Measurements from ENCODE around the gene RNF144B. TPM values are rescaled to one million over a fixed set of nuclear protein-coding genes. Genes with fewer than 3 reads are reported as not detected.
"Not testable (repeated sequence)": the region's sequence is repeated elsewhere in the genome, so short reads cannot be mapped to it uniquely, and the experiment has no call there.

Gene RNF144B
- total RNA-seq, 1 experiment from 2014 or later = 30.7 TPM

GRCh38 chr6:18397701-18398100 is 10.6 kb downstream of the RNF144B start:
- no peak for DNase-seq (ENCODE audit: low read depth)
- in situ Hi-C loops (cut with HindIII; ENCODE audit: low pct_unique_long_range_greater_than_20kb, low sequenced_read_pairs) = loop anchor here (25.0 kb wide), 1 partner anchor 90 kb away; no protein-coding TSS in a partner anchor

GRCh38 chr6:18398225-18398624 is 11.1 kb downstream of the RNF144B start:
- DNase-seq (ENCODE audit: low read depth) = not testable (repeated sequence)
- in situ Hi-C loops (cut with HindIII; ENCODE audit: low pct_unique_long_range_greater_than_20kb, low sequenced_read_pairs) = loop anchor here (25.0 kb wide), 1 partner anchor 89 kb away; no protein-coding TSS in a partner anchor

- no peak for DNase-seq (ENCODE audit: low read depth)
- in situ Hi-C loops (cut with HindIII; ENCODE audit: low pct_unique_long_range_greater_than_20kb, low sequenced_read_pairs) = no loop called here
Measured at GRCh38 chr6:18400831-18401446, 13.8 kb downstream of the RNF144B start.

- in situ Hi-C loops (cut with HindIII; ENCODE audit: low pct_unique_long_range_greater_than_20kb, low sequenced_read_pairs); DNase-seq (ENCODE audit: low read depth): not testable (repeated sequence)
Measured at GRCh38 chr6:18404965-18405364, 17.8 kb downstream of the RNF144B start.

GRCh38 chr6:18405477-18406293 is 18.5 kb downstream of the RNF144B start:
- in situ Hi-C loops (cut with HindIII; ENCODE audit: low pct_unique_long_range_greater_than_20kb, low sequenced_read_pairs) = no loop called here
- peak; percentile 83 for DNase-seq (ENCODE audit: low read depth)

- in situ Hi-C loops (cut with HindIII; ENCODE audit: low pct_unique_long_range_greater_than_20kb, low sequenced_read_pairs) = no loop called here
Measured at GRCh38 chr6:18406955-18407749, 20.0 kb downstream of the RNF144B start.

GRCh38 chr6:18409602-18410001 is 22.5 kb downstream of the RNF144B start:
- in situ Hi-C loops (cut with HindIII; ENCODE audit: low pct_unique_long_range_greater_than_20kb, low sequenced_read_pairs); DNase-seq (ENCODE audit: low read depth): not testable (repeated sequence)

More at GRCh38 chr6:18406955-18407749, 20.0 kb downstream of the RNF144B start:
- DNase-seq (ENCODE audit: low read depth) = no peak

- in situ Hi-C loops (cut with HindIII; ENCODE audit: low pct_unique_long_range_greater_than_20kb, low sequenced_read_pairs) = no loop called here
- DNase-seq (ENCODE audit: low read depth) = no peak
Measured at GRCh38 chr6:18410412-18410811, 23.3 kb downstream of the RNF144B start.

- in situ Hi-C loops (cut with HindIII; ENCODE audit: low pct_unique_long_range_greater_than_20kb, low sequenced_read_pairs) = no loop called here
- no peak for DNase-seq (ENCODE audit: low read depth)
Measured at GRCh38 chr6:18412068-18412467, 24.9 kb downstream of the RNF144B start.

GRCh38 chr6:18412644-18413043 is 25.5 kb downstream of the RNF144B start:
- no peak for DNase-seq (ENCODE audit: low read depth)
- in situ Hi-C loops (cut with HindIII; ENCODE audit: low pct_unique_long_range_greater_than_20kb, low sequenced_read_pairs) = no loop called here

GRCh38 chr6:18413381-18413780 is 26.2 kb downstream of the RNF144B start:
- in situ Hi-C loops (cut with HindIII; ENCODE audit: low pct_unique_long_range_greater_than_20kb, low sequenced_read_pairs) = no loop called here
- no peak for DNase-seq (ENCODE audit: low read depth)

- DNase-seq (ENCODE audit: low read depth) = no peak
- in situ Hi-C loops (cut with HindIII; ENCODE audit: low pct_unique_long_range_greater_than_20kb, low sequenced_read_pairs) = no loop called here
Measured at GRCh38 chr6:18414116-18414515, 27.0 kb downstream of the RNF144B start.

- DNase-seq (ENCODE audit: low read depth) = no peak
- in situ Hi-C loops (cut with HindIII; ENCODE audit: low pct_unique_long_range_greater_than_20kb, low sequenced_read_pairs) = no loop called here
Measured at GRCh38 chr6:18415207-18415606, 28.1 kb downstream of the RNF144B start.

- peak; percentile 89 for DNase-seq (ENCODE audit: low read depth)
- in situ Hi-C loops (cut with HindIII; ENCODE audit: low pct_unique_long_range_greater_than_20kb, low sequenced_read_pairs) = no loop called here
Measured at GRCh38 chr6:18415671-18416340, 28.7 kb downstream of the RNF144B start.

- in situ Hi-C loops (cut with HindIII; ENCODE audit: low pct_unique_long_range_greater_than_20kb, low sequenced_read_pairs) = no loop called here
- DNase-seq (ENCODE audit: low read depth) = no peak
Measured at GRCh38 chr6:18416341-18416679, 29.2 kb downstream of the RNF144B start.

GRCh38 chr6:18420328-18420727 is 33.2 kb downstream of the RNF144B start:
- in situ Hi-C loops (cut with HindIII; ENCODE audit: low pct_unique_long_range_greater_than_20kb, low sequenced_read_pairs) = no loop called here
- DNase-seq (ENCODE audit: low read depth) = no peak

- in situ Hi-C loops (cut with HindIII; ENCODE audit: low pct_unique_long_range_greater_than_20kb, low sequenced_read_pairs) = no loop called here
- no peak for DNase-seq (ENCODE audit: low read depth)
Measured at GRCh38 chr6:18422136-18422535, 35.0 kb downstream of the RNF144B start.

- DNase-seq (ENCODE audit: low read depth) = no peak
- in situ Hi-C loops (cut with HindIII; ENCODE audit: low pct_unique_long_range_greater_than_20kb, low sequenced_read_pairs) = no loop called here
Measured at GRCh38 chr6:18423426-18423825, 36.3 kb downstream of the RNF144B start.
